HFFc6 (cell line): Measurements from ENCODE around the gene ADH4. TPM values are rescaled to one million over a fixed set of nuclear protein-coding genes. Genes with fewer than 3 reads are reported as not detected.

Source experiments
- DNase-seq: peaks from one replicate; pipeline ENCODE4 v3.0.0-alpha.2; 2018
- H3K27ac Mint-ChIP-seq: 2 replicates; pipeline ENCODE4 v1.8.0; 2020; ENCODE audit warnings: mild to moderate bottlenecking, mixed read lengths
- H3K27me3 Mint-ChIP-seq: 2 replicates; pipeline ENCODE4 v1.8.0; 2021; ENCODE audit warnings: mild to moderate bottlenecking, moderate library complexity, mixed read lengths; ENCODE audit not compliant: insufficient read depth
- H3K36me3 Mint-ChIP-seq: 2 replicates; pipeline ENCODE4 v1.8.0; 2021; ENCODE audit warnings: low read depth, mixed read lengths
- H3K4me1 Mint-ChIP-seq: 2 replicates; pipeline ENCODE4 v1.8.0; 2020; ENCODE audit warnings: low read depth, mixed read lengths
- H3K4me3 Mint-ChIP-seq: 2 replicates; pipeline ENCODE4 v1.8.0; 2020; ENCODE audit warnings: mild to moderate bottlenecking, moderate library complexity, mixed read lengths
- H3K9me3 Mint-ChIP-seq: 2 replicates; pipeline ENCODE4 v1.8.0; 2020; ENCODE audit warnings: mild to moderate bottlenecking, mixed read lengths
- CTCF ChIP-seq: fragments of 200-600 bp; sonication (generic); IDR thresholded peaks from 2 replicates; pipeline ENCODE4 v1.5.0; 2021; ENCODE audit warnings: antibody characterized with exemption, mild to moderate bottlenecking
- total RNA-seq, 6 experiments: library from RNA; stranded (reverse); fragmentation: NEBNext Ultra II Directional; extraction: Animal tissue kit (Norgen Biotek cat#: 25700); gene quantifications; 2 replicates in 1 of 6; 3 replicates in 5 of 6; pipeline ENCODE4 v1.2.3, GENCODE V29; 2021

Gene ADH4
- total RNA-seq, 6 experiments from 2014 or later: not detected

DNA sequence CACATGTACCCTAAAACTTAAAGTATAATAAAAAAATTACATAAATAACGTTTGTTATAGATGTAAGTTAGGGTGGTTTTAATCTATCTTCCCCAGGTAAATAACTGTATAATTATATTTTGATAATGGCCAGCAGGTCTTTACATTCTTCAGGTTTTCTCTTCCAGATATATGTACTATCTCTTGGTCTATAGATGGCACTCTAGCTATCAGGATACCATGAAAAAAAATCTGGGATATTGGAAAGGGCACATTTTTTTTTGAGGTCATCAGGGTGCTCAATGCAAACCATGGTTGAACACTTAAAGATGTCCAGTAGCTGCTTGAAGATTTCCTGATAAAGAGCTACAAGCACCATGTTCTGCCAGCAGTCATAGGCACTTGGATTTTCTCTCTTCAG is 15.6 kb upstream of the ADH4 start:
- no peak for DNase-seq
- H3K36me3 Mint-ChIP-seq: no peaks in the 10 kb centered on the region
- H3K9me3 Mint-ChIP-seq: no peaks in the 10 kb centered on the region

GRCh38 chr4:99157478-99157935 is 13.4 kb upstream of the ADH4 start:
- no peak for DNase-seq
- Mint-ChIP-seq H3K4me1 (no peaks in the 10 kb centered on the region), H3K27ac (no peak overlapping the region), H3K9me3 (no peaks in the 10 kb centered on the region), H3K4me3 (no peak overlapping the region), H3K27me3 (peaks cover 5% of the 10 kb centered on the region; the same call in 1 of the 2 replicates), H3K36me3 (no peaks in the 10 kb centered on the region)
- no peak for TF ChIP-seq CTCF

More for the DNA sequence above, 15.6 kb upstream of the ADH4 start:
- H3K4me1 Mint-ChIP-seq: no peaks in the 10 kb centered on the region
- no peak for TF ChIP-seq CTCF
- no peak overlapping the region for H3K27ac Mint-ChIP-seq
- H3K27me3 Mint-ChIP-seq: peaks cover 5% of the 10 kb centered on the region; the same call in 1 of the 2 replicates
- no peak overlapping the region for H3K4me3 Mint-ChIP-seq

- H3K27ac Mint-ChIP-seq: no peak overlapping the region
- no peak overlapping the region for H3K4me3 Mint-ChIP-seq
- H3K4me1 Mint-ChIP-seq: no peaks in the 10 kb centered on the region
- H3K9me3 Mint-ChIP-seq: no peaks in the 10 kb centered on the region
- peaks cover 3% of the 10 kb centered on the region; the same call in 1 of the 2 replicates for H3K27me3 Mint-ChIP-seq
- TF ChIP-seq CTCF: no peak
- no peak for DNase-seq
- H3K36me3 Mint-ChIP-seq: no peaks in the 10 kb centered on the region
Observed at GRCh38 chr4:99156992-99157391, 12.9 kb upstream of the ADH4 start.

GRCh38 chr4:99154658-99155342 is 10.7 kb upstream of the ADH4 start:
- Mint-ChIP-seq H3K4me3 (no peak overlapping the region), H3K9me3 (peaks cover 10% of the 10 kb centered on the region), H3K27me3 (no peaks in the 10 kb centered on the region), H3K27ac (no peak overlapping the region), H3K4me1 (no peaks in the 10 kb centered on the region), H3K36me3 (no peaks in the 10 kb centered on the region)
- DNase-seq: no peak
- no peak for TF ChIP-seq CTCF

DNA sequence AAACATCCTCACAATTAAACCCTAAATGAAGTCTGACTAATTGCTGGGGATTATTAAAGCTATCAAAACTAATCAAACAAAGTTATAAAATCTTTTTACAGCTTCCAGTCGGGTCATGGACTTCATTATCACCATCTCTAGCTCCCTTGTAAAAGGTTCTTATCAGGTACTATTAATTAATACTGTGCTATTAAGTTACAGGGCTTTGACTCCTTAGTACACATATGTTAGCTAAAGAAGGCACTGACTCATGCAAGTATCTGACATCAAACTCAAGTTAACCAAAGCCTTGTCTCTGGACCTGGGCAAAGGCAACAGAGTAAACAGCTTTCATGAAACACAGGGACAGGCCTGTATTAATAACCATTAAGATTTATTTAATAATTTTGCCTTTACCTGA is 7.9 kb upstream of the ADH4 start:
- Mint-ChIP-seq H3K9me3 (peaks cover 10% of the 10 kb centered on the region), H3K27ac (no peak overlapping the region), H3K27me3 (no peaks in the 10 kb centered on the region), H3K36me3 (no peaks in the 10 kb centered on the region), H3K4me1 (no peaks in the 10 kb centered on the region), H3K4me3 (no peak overlapping the region)
- no peak for DNase-seq
- TF ChIP-seq CTCF: no peak
